ENCODE data around the gene DDA1. TPM values are rescaled to one million over a fixed set of nuclear protein-coding genes. Genes with fewer than 3 reads are reported as not detected.

Gene DDA1
- total and polyA plus RNA-seq, 2 of the 13 experiments (the other 11 are each of a cell fraction or from before 2014, with no cell fraction given), result 24.5 to 26.0 TPM

GRCh38 chr19:17340871-17341357 lies 31.6 kb downstream of the DDA1 start (continued):
- TF ChIP-seq SALL2 (CRISPR knock-in tag; IDR thresholded peaks at IDR 0.05) (peak; percentile 42), MTERF4 (CRISPR knock-in tag; IDR thresholded peaks at IDR 0.05) (0 out of 2 replicates have a peak, but pooled peaks have one; percentile 53), ELF1 (CRISPR knock-in tag; IDR thresholded peaks at IDR 0.05) (peak; percentile 72), ZFP36L1 (CRISPR knock-in tag; IDR thresholded peaks at IDR 0.05) (no peak), HDAC2 (CRISPR knock-in tag; IDR thresholded peaks at IDR 0.05) (peak; percentile 65; the same call in 1 of the 2 replicates), SNAPC2 (CRISPR knock-in tag; IDR thresholded peaks at IDR 0.05) (no peak), ZNF337 (CRISPR knock-in tag; IDR thresholded peaks at IDR 0.05; ENCODE audit: borderline replicate concordance, low read depth) (peak; percentile 54; the same call in 1 of the 2 replicates), ZNF558 (CRISPR knock-in tag; IDR thresholded peaks at IDR 0.05; ENCODE audit: borderline replicate concordance) (no peak), ZNF33A (CRISPR knock-in tag; IDR thresholded peaks at IDR 0.05; ENCODE audit: borderline replicate concordance) (no peak), MYPOP (CRISPR knock-in tag; IDR thresholded peaks at IDR 0.05) (no peak), GTF2F1 (IDR thresholded peaks at IDR 0.05; ENCODE audit: low read length) (no peak), ZNF3 (CRISPR knock-in tag; IDR thresholded peaks at IDR 0.05) (no peak), ZNF251 (CRISPR knock-in tag; IDR thresholded peaks at IDR 0.05) (no peak), THAP11 (CRISPR knock-in tag; IDR thresholded peaks at IDR 0.05) (peak; percentile 67), ZNF607 (CRISPR knock-in tag; IDR thresholded peaks at IDR 0.05; ENCODE audit: borderline replicate concordance) (peak; percentile 46; the same call in 1 of the 2 replicates), EP300 (IDR thresholded peaks at IDR 0.05; ENCODE audit: low read depth in 2 of 2, low read length in 2 of 2) (no peak), EP300 (CRISPR knock-in tag; IDR thresholded peaks at IDR 0.05; ENCODE audit: borderline replicate concordance) (0 out of 2 replicates have a peak, but pooled peaks have one; percentile 15), ESRRA (CRISPR knock-in tag; IDR thresholded peaks at IDR 0.05; ENCODE audit: low read depth) (peak; percentile 77), ZNF746 (CRISPR knock-in tag; IDR thresholded peaks at IDR 0.05) (0 out of 2 replicates have a peak, but pooled peaks have one; percentile 31), PHF20 (CRISPR knock-in tag; IDR thresholded peaks at IDR 0.05) (0 out of 2 replicates have a peak, but pooled peaks have one; percentile 16), SMARCE1 (IDR thresholded peaks at IDR 0.05; ENCODE audit: borderline replicate concordance) (no peak), ZKSCAN8 (CRISPR knock-in tag; IDR thresholded peaks at IDR 0.05; ENCODE audit: borderline replicate concordance) (0 out of 2 replicates have a peak, but pooled peaks have one; percentile 31), ATF3 (CRISPR knock-in tag; IDR thresholded peaks at IDR 0.05) (peak; percentile 15; the same call in 1 of the 2 replicates), SKIL (CRISPR knock-in tag; IDR thresholded peaks at IDR 0.05; ENCODE audit: borderline replicate concordance) (peak; percentile 62; the same call in 1 of the 2 replicates), TGIF2 (CRISPR knock-in tag; IDR thresholded peaks at IDR 0.05) (no peak)
